HG02884 (cell line): ENCODE measurements around the gene GYPC.
"Not testable (repeated sequence)": the region's sequence is repeated elsewhere in the genome, so short reads cannot be mapped to it uniquely, and the experiment has no call there.

Source experiments
- ATAC-seq: cut with Tn5 transposase; IDR thresholded peaks from one replicate; pipeline ENCODE4 v1.9.1; 2021; ENCODE audit warnings: mild to moderate bottlenecking, moderate library complexity; ENCODE audit not compliant: unreplicated experiment

GYPC gene

GRCh38 chr2:126696644-126697520 lies 40.9 kb downstream of the GYPC start:
- ATAC-seq = no peak

DNA sequence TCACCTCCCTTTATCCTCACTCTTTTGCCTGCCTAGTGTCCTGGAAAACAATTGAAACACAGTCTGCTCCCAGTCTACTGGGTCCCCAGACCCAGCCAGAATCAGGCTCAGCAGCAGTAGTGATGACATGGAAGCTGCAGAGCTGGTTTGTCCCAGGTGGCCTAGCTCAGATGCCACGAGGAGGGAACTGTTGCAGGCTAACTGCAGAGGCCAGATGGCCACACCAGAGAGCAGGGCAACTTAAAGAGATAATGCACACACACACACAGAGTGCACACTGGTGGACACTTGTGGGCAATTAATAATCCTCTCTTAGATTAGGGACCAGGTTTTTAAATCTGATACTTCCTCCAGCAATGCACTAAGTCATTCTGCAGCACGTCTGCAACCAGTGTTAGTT lies 42.4 kb downstream of the GYPC start:
- ATAC-seq = no peak

- ATAC-seq = no peak
Measured at GRCh38 chr2:126699018-126699417, 43.1 kb downstream of the GYPC start.

GRCh38 chr2:126699716-126700581 lies 44.0 kb downstream of the GYPC start:
- ATAC-seq = no peak

DNA sequence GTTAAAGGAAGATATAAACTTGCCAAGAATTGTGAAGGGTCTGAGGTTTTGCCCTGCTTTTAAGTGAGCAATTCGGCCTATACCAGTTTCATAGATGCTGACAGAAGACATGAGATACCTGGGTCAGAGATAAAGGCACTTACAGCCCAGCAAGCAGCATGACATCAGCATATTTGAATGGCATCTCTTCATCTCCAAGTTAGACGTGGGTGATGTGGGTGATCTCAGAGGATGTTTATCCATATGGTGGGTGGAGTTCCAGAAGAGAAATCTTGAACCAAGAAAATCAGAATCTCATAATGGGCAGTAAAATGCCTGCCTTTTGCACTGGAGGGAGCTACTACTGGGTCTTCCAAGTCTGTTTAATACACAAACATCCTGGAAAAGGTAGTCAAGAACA lies 44.7 kb downstream of the GYPC start:
- ATAC-seq = no peak

DNA sequence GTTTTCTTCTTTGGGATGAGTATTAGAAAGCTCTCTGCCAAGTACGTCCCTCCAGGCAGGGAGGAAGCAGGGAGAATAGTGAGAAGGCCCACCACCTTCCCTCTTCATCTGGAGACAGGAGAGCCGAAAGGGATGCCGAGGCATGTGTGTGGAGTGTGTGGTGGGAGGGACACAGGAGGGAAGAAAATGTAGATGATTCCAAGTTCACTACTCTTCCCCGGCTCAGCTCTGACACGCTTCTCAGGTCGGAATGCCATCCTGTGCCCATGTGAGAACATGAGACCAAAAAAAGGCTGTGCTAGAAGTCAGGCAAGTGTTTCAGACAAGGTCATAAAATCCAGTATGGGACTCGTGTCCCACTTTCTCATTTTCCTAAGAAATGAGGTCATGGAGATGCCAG lies 47.4 kb downstream of the GYPC start:
- ATAC-seq = no peak

DNA sequence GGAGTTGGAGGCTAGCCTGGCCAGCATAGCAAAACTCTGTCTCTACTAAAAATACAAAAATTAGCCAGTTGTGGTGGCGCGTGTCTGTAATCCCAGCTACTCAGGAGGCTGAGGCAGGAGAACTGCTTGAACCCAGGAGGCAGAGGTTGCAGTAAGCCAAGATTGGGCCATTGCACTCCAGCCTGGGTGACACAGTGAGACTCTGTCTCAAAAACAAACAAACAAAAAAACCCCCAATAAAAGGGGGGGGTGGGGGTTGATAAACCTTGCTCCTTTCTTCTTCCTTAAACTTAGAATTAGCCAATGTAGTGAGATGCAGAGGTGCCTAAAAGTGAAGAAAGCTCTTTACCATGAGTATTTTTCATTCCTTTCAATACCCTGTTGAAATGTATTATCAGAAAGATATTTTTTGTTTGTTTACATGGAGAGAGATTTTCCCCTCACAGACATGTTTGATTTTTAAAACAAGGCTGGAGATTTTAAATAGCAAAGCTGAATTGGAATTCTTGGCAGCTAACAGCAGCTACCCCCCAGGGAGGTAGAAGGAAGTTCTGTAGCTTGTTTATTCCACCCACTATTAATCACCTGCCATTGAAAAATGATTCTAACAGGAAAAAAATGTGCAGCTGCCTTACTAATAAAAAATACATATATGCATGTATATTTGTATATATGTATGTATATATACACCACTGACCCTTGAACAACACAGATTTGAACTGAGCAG lies 48.6 kb downstream of the GYPC start:
- no peak for ATAC-seq

GRCh38 chr2:126707191-126707590 lies 51.2 kb downstream of the GYPC start:
- no peak for ATAC-seq

- ATAC-seq = no peak
Measured at GRCh38 chr2:126707941-126708340, 52.0 kb downstream of the GYPC start.

DNA sequence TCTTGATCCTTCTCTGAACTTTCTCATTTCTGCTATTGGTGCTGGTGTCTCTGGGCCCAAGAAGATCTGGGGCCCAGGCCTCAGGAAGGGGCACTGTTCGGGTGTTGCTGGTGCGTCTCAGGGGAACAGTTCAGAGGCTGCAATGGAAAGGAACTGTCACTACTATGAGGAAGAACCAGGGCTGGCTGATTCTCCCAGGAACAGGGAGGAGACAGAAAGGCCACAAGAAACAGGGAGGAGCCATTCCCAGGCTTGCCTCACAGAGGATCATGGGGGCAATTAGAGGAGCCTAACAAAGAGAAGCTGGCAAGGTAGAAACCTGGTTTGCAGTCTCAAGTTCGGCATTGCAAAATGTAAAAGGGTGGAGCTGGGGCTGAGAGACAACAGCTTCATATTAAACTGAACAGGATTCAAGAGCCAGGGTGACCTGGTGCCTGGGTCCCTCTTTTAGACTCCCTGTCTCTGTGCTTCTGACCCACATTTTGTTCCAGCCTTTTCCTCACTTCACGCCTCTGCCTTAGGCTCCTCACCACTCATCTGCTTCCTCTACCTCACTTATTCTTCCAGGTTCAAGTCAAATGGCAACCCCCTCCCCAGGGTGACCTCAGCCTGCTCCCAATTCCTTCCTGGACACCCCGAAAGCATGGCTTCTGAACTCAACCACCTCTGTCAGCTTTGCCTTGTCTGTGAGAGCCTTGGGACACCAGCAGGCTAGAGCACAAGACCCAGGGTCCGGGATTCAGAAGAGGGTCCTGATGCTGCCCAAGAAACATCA lies 58.4 kb downstream of the GYPC start:
- no peak for ATAC-seq

DNA sequence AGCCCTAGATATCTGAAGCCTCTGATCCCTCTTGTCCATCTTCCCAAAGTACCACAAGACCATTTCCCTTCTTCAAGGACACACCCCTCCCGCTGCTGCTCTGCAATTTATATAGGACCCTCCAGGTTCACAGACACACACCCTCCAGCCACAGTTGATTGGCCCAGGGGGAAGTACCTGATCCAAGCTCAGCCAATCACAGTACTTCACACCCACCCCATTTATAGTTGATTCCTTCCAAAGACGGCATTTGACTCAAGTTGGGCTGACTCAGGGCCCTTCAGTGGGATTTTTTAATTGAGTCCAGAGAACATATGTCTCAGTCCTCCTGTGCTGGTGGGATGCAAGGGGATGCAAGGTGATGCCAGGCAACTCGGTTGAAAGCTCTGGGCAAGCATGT lies 59.2 kb downstream of the GYPC start:
- no peak for ATAC-seq

GRCh38 chr2:126715576-126716406 lies 59.8 kb downstream of the GYPC start:
- ATAC-seq = no peak

DNA sequence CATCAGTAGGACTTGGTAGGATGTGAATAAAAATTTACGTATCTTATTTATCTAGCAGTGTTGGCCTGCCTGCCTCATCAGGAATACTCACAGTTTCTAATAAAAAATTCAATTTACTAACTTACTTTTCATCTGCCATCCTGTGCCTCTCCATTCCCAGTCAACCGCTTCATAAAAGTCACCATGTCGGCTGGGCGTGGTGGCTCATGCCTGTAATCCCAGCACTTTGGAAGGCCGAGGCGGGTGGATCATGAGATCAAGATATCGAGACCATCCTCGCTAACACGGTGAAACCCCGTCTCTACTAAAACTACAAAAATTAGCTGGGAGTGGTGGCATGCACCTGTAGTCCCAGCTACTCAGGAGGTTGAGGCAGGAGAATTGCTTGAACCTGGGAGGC lies 61.3 kb downstream of the GYPC start:
- ATAC-seq = not testable (repeated sequence)

GRCh38 chr2:126717928-126718327 lies 62.0 kb downstream of the GYPC start:
- ATAC-seq = no peak

DNA sequence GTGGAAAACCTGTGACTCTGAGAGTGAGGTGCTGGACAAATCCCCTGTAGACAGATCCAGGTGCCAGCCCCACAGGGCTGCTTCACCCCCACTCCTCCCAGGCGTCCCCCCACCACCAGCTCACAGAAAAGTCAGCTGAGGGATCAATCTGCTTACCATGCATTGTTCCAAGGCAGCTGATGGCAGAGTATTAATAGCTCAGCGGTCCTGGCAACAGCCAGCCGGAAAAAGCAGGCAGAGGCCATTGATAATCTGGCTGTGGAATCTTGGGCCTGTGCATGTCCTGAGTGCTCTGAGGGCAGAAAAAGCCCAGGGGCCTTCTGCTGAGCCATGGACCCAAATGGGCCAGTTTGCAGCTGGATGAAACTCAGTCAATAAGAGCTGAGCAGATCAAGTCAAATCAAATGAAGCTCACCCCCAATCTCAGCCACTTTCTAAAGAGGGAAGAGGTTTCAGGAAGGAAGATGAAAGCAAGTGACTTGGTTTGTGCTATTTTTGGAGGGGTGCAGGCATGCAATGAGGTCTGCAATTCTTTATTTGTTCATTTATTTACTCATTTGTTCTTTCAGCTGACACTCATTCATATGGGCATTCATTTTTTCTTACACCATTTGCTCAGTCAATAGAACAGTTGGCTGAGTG lies 63.4 kb downstream of the GYPC start:
- ATAC-seq = no peak

DNA sequence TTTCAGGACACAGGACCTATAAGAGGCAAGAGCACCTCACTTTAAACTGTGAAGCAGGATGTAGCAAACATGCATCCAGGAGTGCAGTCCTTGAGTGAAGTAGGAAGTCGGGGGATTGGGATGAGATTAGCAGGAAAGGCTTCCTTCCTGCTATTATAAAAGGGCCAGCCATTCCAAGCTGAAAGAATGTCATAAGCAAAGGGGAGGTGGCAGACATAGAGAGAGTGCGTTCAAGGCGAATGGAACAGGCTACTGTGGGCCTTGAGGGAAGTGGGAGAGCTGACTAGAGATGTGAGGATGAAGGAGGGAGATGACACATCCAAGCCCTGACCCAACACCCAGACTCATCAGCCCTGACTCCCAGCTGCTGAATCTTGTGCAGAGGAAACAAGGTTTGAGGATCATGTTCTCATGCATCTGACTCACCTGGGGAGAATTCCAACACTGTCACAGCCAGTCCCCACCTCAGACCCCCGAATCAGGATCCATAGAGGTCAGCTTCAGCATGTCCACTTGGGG lies 63.9 kb downstream of the GYPC start:
- no peak for ATAC-seq

DNA sequence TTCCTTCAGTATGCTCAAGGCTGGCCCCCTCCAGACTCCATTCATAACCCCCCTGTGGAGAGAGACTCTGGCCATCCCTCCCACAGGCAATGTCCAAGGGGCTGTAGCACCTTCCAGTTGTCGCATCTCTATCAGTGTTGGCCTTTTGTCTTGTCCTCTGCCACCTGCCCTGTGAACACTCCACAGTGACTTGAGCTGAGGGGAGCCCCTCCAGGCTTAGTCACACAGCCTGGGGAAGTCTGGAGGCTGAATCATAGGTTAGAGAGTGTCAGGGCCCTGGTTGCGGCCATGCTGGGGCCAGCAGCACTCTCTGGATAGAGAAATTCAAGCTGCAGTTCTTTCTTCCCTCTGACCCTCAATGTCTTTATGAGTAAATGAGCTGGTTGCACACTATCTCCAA lies 64.7 kb downstream of the GYPC start:
- ATAC-seq = no peak

DNA sequence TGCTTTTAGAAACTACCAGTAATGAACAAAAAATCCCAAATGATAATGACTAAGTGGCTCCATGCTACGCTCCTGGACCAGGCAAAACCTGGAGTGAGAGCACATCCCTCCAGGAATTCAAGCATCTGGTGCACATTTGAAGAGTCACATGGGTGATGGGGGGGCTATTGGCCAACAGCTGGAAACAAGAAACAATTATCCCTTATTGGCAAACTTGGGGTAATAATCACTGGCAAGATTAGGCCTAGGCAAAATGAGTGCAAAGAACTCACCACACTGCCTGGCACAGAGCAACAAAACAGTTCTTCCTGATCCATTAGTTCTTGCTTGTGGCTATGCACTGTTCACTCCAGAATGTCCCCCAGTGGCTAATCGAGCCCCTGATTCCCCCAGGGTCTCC lies 66.1 kb downstream of the GYPC start:
- no peak for ATAC-seq

DNA sequence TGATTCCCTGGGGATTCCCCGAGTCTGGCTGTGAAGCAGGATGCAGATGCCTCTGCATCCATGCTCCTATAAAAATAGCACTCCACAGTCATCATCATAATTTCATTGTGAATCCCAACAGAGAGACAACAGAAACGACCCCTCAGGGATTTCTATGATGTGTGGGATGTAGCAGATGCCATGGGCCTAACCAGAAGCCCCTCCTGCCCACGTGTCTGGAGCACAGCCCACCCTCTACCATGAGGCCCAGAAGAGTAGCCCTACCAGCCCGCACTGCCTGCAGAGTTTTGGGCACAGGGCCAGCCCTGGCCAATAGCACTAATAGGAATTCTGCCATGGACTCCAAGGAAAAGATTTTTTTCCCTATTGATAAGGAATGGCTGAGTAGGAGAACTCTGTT lies 66.6 kb downstream of the GYPC start:
- ATAC-seq = no peak
